HG03520 (cell line): ENCODE results near the gene PPM1M.

ENCODE experiments used
- ATAC-seq: cut with Tn5 transposase; IDR thresholded peaks from one replicate; pipeline ENCODE4 v1.9.1; 2021; ENCODE audit warnings: mild to moderate bottlenecking, moderate library complexity; ENCODE audit not compliant: unreplicated experiment

PPM1M gene

GRCh38 chr3:52293491-52294319 is 48.1 kb downstream of the PPM1M start:
- no peak for ATAC-seq

GRCh38 chr3:52294320-52295150 is 49.0 kb downstream of the PPM1M start:
- no peak for ATAC-seq

GRCh38 chr3:52295671-52296208 is 50.2 kb downstream of the PPM1M start:
- ATAC-seq = no peak

- ATAC-seq = no peak
These were observed 51.9 kb downstream of the PPM1M start for GRCh38 chr3:52297242-52298148.

GRCh38 chr3:52298149-52299098 is 52.9 kb downstream of the PPM1M start:
- ATAC-seq = no peak

- ATAC-seq = no peak
These were observed 53.8 kb downstream of the PPM1M start for GRCh38 chr3:52299247-52299878.
